ENCODE results near the gene HTR1D. TPM values are rescaled to one million over a fixed set of nuclear protein-coding genes. Genes with fewer than 3 reads are reported as not detected.

HTR1D gene, protein sequence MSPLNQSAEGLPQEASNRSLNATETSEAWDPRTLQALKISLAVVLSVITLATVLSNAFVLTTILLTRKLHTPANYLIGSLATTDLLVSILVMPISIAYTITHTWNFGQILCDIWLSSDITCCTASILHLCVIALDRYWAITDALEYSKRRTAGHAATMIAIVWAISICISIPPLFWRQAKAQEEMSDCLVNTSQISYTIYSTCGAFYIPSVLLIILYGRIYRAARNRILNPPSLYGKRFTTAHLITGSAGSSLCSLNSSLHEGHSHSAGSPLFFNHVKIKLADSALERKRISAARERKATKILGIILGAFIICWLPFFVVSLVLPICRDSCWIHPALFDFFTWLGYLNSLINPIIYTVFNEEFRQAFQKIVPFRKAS
- not detected for total RNA-seq

DNA sequence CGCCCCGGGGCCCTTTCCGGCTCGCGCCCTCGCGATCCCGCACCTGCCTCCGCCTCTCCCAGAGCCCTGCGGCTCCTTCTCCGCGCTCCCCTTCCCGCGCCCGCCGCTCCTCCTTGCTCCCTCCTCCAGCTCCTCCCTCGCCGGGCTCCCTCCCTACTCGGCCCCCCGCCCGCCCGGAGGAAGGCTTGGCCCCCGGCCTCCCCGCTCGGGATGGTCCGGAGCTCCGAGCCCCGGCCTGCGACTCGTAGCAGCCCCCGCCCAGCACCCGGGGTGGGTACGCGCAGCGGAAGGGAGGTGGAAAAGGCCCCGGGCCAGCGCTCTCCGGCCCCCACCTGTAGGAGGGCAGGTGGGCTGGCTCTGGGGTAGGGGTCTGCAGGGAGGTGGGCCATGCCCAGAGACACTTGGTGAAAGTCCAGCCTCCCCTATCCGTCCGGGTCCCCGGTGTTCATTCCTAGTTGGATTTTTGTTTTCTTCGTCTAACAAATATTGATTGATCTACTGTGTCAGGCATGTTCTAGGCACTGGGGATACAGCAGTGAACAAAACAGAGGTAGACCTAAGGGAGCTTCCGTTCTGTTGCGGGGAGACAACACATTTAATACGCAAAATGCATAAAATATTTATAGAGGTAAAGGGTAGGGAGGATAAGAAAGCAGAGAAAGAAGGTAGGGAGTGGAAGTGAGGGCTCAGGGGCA, at the start of gene HTR1D:
Gene HTR1D, minus strand, starts transcription at position 82 of the 695 bp plus-strand sequence. CDS start 23,283 bp downstream, outside the sequence.
- TF ChIP-seq, protein P1, sequence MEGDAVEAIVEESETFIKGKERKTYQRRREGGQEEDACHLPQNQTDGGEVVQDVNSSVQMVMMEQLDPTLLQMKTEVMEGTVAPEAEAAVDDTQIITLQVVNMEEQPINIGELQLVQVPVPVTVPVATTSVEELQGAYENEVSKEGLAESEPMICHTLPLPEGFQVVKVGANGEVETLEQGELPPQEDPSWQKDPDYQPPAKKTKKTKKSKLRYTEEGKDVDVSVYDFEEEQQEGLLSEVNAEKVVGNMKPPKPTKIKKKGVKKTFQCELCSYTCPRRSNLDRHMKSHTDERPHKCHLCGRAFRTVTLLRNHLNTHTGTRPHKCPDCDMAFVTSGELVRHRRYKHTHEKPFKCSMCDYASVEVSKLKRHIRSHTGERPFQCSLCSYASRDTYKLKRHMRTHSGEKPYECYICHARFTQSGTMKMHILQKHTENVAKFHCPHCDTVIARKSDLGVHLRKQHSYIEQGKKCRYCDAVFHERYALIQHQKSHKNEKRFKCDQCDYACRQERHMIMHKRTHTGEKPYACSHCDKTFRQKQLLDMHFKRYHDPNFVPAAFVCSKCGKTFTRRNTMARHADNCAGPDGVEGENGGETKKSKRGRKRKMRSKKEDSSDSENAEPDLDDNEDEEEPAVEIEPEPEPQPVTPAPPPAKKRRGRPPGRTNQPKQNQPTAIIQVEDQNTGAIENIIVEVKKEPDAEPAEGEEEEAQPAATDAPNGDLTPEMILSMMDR (IDR thresholded peaks at IDR 0.05; ENCODE audit: low read depth) = no peak

DNA sequence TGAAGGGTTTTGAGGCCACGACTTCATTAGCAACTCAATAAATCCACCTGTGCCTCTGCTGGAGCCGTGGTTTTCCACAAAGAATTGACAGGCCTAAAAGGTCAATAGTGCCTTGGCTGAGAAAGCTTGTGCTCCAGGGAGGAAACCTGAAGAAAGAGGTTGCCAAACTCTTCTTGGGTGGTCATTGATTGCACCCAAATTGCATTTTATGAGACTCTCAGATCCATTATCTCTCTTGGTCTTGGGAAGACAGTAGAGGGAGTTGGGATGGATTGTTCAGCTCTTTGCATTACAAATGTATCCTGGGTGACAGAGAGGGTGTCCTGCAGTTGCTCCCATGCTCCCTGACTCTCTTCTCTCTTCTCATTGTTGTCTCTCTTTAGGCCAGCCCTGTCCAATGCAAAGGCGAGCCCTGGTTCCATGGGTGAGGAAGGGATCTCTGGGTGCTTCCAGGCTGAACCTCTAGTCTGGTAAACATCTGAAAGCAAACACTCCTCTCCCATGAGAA, 46.1 kb upstream of the HTR1D start:
- TF ChIP-seq, protein P1 (IDR thresholded peaks at IDR 0.05; ENCODE audit: low read depth) = no peak

DNA sequence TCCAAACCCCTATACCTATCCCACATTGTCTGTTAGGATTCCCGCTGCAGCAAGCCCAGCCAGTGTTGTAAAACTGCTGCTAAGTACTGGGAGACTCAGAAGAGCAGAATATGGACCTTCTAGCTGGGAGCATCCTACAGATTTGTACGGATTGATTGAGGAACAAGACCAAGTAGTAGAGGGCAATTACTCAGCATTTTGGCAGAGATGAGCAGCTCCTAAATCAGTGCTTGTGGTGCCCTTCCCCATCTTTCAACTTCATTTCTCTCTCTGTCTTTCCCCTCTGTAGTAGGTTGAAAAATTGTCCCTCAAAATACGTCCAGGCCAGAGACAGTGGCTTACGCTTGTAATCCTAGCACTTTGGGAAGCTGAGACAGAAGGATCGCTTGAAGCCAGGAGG, 37.3 kb upstream of the HTR1D start:
- TF ChIP-seq, protein P1 (IDR thresholded peaks at IDR 0.05; ENCODE audit: low read depth) = no peak

DNA sequence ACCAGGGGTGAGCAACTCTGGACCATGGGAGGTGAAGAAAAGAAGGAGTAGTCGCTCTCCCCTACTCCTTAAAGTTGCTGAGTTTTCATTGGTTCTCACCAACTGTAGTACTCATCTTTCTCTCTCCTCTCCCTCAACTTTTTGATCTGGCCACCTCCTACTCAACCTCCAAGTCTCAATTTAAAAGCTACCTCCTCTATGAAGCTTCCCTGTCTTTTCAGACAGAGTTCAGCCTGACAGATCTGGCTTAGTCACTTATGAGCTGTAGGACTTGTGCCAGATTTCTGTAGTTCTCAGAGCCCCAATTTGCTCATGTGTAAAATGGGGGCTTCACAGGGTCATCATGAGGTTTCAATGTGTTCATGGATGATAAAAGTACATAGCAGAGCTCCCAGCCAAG, 34.5 kb upstream of the HTR1D start:
- TF ChIP-seq, protein P1 (IDR thresholded peaks at IDR 0.05; ENCODE audit: low read depth) = no peak

DNA sequence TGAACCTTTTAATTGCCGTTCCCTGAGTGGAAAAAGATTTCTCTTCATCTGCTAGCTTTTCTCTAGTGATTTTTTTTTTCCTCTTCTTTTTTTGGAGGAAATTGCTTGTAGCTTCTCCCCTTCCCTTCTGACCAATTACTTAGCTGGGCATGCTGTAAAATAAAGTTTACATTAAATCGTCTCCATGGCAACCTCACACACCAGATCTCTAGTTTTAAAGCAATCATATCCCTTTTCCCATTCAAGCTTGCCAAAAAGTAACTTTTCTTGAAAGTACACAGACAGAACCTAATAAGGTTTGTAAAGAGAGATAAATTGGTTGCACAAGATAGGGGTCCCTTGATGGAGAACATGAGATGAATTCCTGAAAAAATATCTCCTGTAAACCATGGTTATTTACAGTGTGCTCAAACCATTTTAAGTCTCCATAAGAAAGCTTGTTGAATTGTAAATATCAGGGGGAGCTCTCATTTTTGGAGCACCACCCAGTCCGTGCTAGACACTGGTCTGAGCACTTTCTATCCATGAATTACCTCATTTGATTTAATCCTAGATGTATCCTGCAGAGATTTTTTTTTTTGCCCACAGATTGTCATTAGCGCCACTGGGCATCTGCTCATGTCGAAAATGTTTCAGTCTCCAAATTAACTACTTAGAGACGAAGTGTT, 32.6 kb upstream of the HTR1D start:
- TF ChIP-seq, protein P1 (IDR thresholded peaks at IDR 0.05; ENCODE audit: low read depth) = no peak

DNA sequence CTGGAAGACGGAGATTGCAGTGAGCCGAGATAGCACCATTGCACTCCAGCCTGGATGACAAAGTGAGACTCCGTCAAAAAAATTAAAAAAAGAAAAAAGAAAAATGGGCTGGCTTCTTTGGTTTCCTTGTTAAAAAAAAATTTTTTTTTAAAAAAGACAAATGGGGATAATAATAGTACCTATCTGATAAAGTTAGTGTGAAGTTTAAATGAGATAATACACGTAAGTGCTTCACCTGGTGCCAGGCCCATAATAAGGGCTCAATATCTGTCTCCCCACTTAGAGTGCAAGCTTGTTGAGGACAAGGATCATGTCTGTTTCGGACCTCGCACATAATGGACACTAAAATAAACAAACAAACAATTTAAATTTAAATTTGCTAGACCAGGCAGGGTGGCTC, 30.0 kb upstream of the HTR1D start:
- TF ChIP-seq, protein P1 (IDR thresholded peaks at IDR 0.05; ENCODE audit: low read depth) = no peak

DNA sequence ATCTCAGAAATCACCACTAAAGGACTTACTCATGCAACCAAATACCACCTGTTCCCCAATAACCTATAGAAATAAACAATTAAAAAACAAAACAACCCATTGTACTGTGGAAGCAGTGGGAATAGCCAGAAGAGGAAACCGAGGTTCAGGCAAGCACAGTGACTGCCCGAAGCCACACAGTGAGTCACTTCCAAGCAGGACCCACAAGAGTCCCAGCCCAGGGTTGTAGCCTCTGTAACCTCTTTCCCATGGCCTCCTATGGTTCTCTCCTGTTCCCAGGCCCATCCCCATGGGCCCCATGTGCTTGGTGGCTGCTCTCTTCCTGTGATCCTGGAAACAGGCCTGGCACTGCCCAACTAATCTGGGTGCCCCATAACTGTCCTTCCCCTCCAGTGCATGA, 29.0 kb upstream of the HTR1D start:
- TF ChIP-seq, protein P1 (IDR thresholded peaks at IDR 0.05; ENCODE audit: low read depth) = no peak
